Tibial nerve (tissue), 4 donors: ENCODE results near the gene LEFTY1. TPM values are rescaled to one million over a fixed set of nuclear protein-coding genes. Genes with fewer than 3 reads are reported as not detected.
A peak's percentile ranks its signal among the peaks of the same experiment; 100 is the strongest.

ENCODE experiments used
- DNase-seq, 2 donors: peaks; one replicate each; pipeline ENCODE4 v3.0.0-alpha.2; 2019; ENCODE audit warnings: low spot score in 2 of 2
- H3K27ac ChIP-seq, 4 donors: fragments of 200-600 bp; sonication (generic) in 3 of 4; one replicate each; pipeline ENCODE4 v1.5.1; 2017 to 2019; ENCODE audit warnings: mild to moderate bottlenecking in 1 of 4
- H3K27me3 ChIP-seq, 2 donors: fragments of 200-600 bp; sonication (generic) in 1 of 2; one replicate each; pipeline versions ENCODE4 v1.5.1 to v1.6.0; 2017 to 2019
- H3K36me3 ChIP-seq, 3 donors: fragments of 200-600 bp; sonication (generic); one replicate each; pipeline ENCODE4 v1.5.1; 2018 to 2019
- H3K4me1 ChIP-seq, 4 donors: fragments of 200-600 bp; sonication (generic) in 3 of 4; one replicate each; pipeline ENCODE4 v1.5.1; 2017 to 2019
- H3K4me3 ChIP-seq, 4 donors: fragments of 200-600 bp; sonication (generic) in 3 of 4; one replicate each; pipeline ENCODE4 v1.5.1; 2017 to 2019; ENCODE audit warnings: mild to moderate bottlenecking in 1 of 4, moderate library complexity in 1 of 4
- H3K9me3 ChIP-seq, 4 donors: fragments of 200-600 bp; sonication (generic) in 3 of 4; one replicate each; pipeline ENCODE4 v1.5.1; 2017 to 2019
- EP300 ChIP-seq, 2 donors: sonication (generic); formaldehyde crosslinking; IDR thresholded peaks; one replicate each; pipeline ENCODE4 v1.6.1; 2017; ENCODE audit warnings: antibody characterized with exemption in 2 of 2, mild to moderate bottlenecking in 1 of 2
- POLR2A ChIP-seq, 2 donors: fragments of 450-650 bp; IDR thresholded peaks; one replicate each; pipeline ENCODE4 v1.6.1; 2017; ENCODE audit warnings: antibody characterized with exemption in 2 of 2, mild to moderate bottlenecking in 2 of 2, moderate library complexity in 2 of 2
- WGBS, 2 donors: methylation state at CpG; one replicate each; pipeline ENCODE4 v1.1.5; 2018; 5-methylcytosine and 5-hydroxymethylcytosine counted together
- total RNA-seq, 4 donors: library from RNA; depleted of rRNA; stranded (reverse); fragments of >200 nt; gene quantifications; one replicate each; pipeline ENCODE4 v1.1.0, GENCODE V29; 2016
- TF ChIP-seq, protein P1 (sequence below), 5 experiments: fragments of 200-600 bp in 3 of 5; fragments of 450-650 bp in 2 of 5; sonication (generic) in 3 of 5; IDR thresholded peaks; one replicate each; pipeline ENCODE4 v1.5.1; 2016 to 2019; ENCODE audit warnings: antibody characterized with exemption in 5 of 5, mild to moderate bottlenecking in 3 of 5, moderate library complexity in 2 of 5

Gene LEFTY1
- total RNA-seq, 4 donors from 2014 or later: 0.20 TPM; not detected in 3

DNA sequence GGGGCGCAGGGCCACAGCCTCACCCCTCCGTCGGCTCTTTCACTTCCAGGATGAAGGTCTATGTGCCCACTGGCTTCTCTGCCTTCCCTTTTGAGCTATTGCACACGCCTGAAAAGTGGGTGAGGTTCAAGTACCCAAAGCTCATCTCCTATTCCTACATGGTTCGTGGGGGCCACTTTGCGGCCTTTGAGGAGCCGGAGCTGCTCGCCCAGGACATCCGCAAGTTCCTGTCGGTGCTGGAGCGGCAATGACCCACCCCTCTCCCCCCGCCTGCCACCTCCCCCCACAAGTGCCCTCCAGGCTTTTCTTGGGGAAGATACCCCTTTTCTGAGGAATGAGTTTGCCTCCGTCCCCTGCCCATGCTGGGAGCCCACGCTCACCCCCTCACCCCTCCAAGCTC is 43.8 kb downstream of the LEFTY1 start:
- Histone ChIP-seq H3K36me3 (peaks cover 0 to 97% (median 12%) of the 10 kb centered on the region in 3 donors), H3K27ac (peak overlapping the region in 2 of 4 donors; percentile 17 to 29), H3K4me3 (no peak overlapping the region), H3K27me3 (no peaks in the 10 kb centered on the region), H3K9me3 (no peaks in the 10 kb centered on the region), H3K4me1 (peaks cover 0 to 23% (median 7%) of the 10 kb centered on the region in 4 donors)
- TF ChIP-seq, protein P1, sequence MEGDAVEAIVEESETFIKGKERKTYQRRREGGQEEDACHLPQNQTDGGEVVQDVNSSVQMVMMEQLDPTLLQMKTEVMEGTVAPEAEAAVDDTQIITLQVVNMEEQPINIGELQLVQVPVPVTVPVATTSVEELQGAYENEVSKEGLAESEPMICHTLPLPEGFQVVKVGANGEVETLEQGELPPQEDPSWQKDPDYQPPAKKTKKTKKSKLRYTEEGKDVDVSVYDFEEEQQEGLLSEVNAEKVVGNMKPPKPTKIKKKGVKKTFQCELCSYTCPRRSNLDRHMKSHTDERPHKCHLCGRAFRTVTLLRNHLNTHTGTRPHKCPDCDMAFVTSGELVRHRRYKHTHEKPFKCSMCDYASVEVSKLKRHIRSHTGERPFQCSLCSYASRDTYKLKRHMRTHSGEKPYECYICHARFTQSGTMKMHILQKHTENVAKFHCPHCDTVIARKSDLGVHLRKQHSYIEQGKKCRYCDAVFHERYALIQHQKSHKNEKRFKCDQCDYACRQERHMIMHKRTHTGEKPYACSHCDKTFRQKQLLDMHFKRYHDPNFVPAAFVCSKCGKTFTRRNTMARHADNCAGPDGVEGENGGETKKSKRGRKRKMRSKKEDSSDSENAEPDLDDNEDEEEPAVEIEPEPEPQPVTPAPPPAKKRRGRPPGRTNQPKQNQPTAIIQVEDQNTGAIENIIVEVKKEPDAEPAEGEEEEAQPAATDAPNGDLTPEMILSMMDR (IDR thresholded peaks at IDR 0.05): no peak
- no peak for TF ChIP-seq POLR2A (IDR thresholded peaks at IDR 0.05)
- no peak for TF ChIP-seq EP300 (IDR thresholded peaks at IDR 0.05)
- WGBS, 2 donors: 85 to 89% methylated on average over 14 of the region's 14 CpGs
- no peak for DNase-seq

DNA sequence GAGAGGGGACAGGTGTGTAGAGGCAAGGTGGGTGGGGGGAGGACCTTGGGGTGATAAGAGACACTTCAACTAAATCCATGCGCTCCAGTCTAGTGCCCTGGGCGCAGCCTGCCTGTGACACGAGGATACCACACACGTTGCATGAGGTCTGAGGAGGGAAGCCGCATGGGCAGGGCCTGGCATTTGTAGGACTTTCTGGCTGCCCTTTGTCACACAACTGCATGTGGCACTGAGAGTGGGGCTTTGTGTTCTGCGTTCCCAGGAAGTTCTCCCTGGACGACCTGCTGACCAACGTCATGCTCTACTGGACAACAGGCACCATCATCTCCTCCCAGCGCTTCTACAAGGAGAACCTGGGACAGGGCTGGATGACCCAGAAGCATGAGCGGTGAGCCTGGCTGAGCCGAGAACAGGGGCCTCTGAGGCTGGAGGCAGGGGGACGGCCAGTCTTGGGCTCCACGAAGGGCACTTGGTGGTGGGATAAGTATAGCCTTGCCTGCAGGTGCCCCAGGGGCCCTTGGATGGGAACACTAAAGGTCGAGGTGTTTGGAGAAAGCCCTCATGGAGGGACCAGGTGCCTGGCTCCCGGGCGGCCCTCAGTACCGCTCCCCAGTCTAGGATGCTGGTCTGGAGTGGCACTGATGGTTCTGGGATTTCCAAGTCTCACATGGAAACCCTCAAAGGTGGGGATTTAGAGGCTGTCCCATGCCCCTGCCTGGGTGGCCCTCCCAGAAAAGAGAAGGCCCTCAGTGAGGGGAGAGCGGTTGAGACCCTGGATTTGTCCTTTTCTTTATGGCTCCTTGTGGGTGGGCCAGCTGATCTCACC is 44.5 kb downstream of the LEFTY1 start:
- no peak for DNase-seq
- TF ChIP-seq, protein P1 (IDR thresholded peaks at IDR 0.05): no peak
- no peak for TF ChIP-seq POLR2A (IDR thresholded peaks at IDR 0.05)
- no peak for TF ChIP-seq EP300 (IDR thresholded peaks at IDR 0.05)
- H3K9me3 ChIP-seq: no peaks in the 10 kb centered on the region
- no peaks in the 10 kb centered on the region for H3K27me3 ChIP-seq
- H3K36me3 ChIP-seq: peaks cover 0 to 97% (median 12%) of the 10 kb centered on the region in 3 donors
- 79 to 87% methylated on average over 16 to 18 of the region's 18 CpGs for WGBS, 2 donors
- peaks cover 0 to 18% (median 7%) of the 10 kb centered on the region in 4 donors for H3K4me1 ChIP-seq
- no peak overlapping the region for H3K27ac ChIP-seq
- no peak overlapping the region for H3K4me3 ChIP-seq

DNA sequence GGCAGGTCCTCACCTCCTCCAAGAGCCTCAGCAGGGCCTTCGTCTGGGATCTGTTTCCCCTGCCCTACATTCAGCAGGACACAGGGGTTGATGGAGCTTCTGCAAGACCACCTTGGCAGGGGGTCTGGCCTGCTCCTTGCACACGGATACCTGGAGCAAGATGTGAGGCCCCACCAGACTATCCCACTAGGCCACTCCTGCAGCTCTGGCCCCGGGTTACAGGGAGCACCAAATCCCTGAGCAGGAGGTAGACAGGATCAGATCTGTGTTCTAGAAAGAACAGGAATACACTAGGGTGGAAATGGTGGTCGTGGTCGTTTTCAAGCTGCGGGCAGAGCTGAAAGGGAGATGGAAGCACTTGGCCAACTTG is 45.5 kb downstream of the LEFTY1 start:
- H3K9me3 ChIP-seq: no peaks in the 10 kb centered on the region
- no peak overlapping the region for H3K27ac ChIP-seq
- DNase-seq: no peak
- no peaks in the 10 kb centered on the region for H3K27me3 ChIP-seq
- peaks cover 0 to 12% (median 4%) of the 10 kb centered on the region in 4 donors for H3K4me1 ChIP-seq
- H3K4me3 ChIP-seq: no peak overlapping the region
- no peak for TF ChIP-seq EP300 (IDR thresholded peaks at IDR 0.05)
- TF ChIP-seq, protein P1 (IDR thresholded peaks at IDR 0.05): no peak
- no peak for TF ChIP-seq POLR2A (IDR thresholded peaks at IDR 0.05)
- 74 to 85% methylated on average over 6 of the region's 6 CpGs for WGBS, 2 donors
- H3K36me3 ChIP-seq: peaks cover 0 to 97% (median 12%) of the 10 kb centered on the region in 3 donors

DNA sequence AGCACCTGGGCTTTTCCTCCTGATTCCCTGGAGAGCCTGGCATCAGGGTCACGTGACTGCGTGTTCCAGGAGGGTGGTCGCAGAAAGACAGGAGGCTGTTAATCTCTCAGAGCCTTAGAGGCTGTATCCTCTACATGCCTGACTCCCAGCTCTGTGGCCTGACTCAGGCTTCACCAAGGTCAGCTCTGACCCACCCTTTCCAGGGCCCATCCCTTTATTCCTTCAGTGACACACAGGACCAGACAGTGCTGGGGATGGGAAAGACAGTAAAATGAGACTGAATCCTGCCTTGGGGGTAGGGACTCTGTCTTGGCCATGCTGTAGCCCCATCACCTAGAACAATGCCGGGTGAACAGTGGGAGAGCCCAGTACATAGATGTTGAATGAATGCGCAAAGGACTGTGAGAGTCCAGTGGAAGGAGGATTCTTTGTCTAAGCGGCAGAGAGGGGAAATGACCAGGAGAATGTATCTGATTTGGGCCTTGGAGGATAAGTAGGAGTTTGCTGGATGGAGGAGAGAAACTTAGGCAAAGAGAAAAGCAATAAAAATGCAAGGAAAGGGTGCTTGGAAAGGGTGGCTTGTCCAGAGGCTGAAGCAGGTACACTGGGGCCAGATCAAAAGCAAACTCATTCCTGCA is 46.0 kb downstream of the LEFTY1 start:
- H3K27me3 ChIP-seq: no peaks in the 10 kb centered on the region
- peaks cover 0 to 97% (median 12%) of the 10 kb centered on the region in 3 donors for H3K36me3 ChIP-seq
- WGBS, 2 donors: 87 to 95% methylated on average over 6 of the region's 6 CpGs
- DNase-seq: no peak
- H3K4me1 ChIP-seq: peaks cover 0 to 12% (median 3%) of the 10 kb centered on the region in 4 donors
- H3K27ac ChIP-seq: no peak overlapping the region
- no peaks in the 10 kb centered on the region for H3K9me3 ChIP-seq
- TF ChIP-seq, protein P1 (IDR thresholded peaks at IDR 0.05): no peak
- TF ChIP-seq EP300 (IDR thresholded peaks at IDR 0.05) (no peak), POLR2A (IDR thresholded peaks at IDR 0.05) (no peak)
- no peak overlapping the region for H3K4me3 ChIP-seq

DNA sequence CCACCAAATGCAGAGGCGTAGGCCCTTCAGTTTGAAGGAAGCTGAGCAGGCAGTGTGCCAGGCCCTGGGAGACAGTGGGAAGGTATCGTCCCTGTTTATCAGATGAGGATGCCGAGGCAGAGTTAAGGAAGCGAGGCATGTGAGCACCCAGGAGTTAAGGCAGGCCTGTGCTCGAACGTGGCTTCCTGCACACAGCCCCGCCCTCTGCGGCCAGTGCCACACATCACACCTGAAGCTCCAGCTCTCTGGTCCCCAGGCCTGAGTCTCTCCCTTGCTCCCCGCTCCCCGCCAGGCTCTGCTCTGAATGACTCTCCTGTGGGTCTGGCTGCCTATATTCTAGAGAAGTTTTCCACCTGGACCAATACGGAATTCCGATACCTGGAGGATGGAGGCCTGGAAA is 46.9 kb downstream of the LEFTY1 start:
- 90 to 94% methylated on average over 12 of the region's 12 CpGs for WGBS, 2 donors
- H3K4me3 ChIP-seq: no peak overlapping the region
- H3K27ac ChIP-seq: no peak overlapping the region
- no peaks in the 10 kb centered on the region for H3K27me3 ChIP-seq
- no peaks in the 10 kb centered on the region for H3K9me3 ChIP-seq
- peaks cover 0 to 96% (median 12%) of the 10 kb centered on the region in 3 donors for H3K36me3 ChIP-seq
- DNase-seq: no peak
- H3K4me1 ChIP-seq: peaks cover 0 to 12% (median 0%) of the 10 kb centered on the region in 4 donors
- TF ChIP-seq, protein P1 (IDR thresholded peaks at IDR 0.05): no peak
- TF ChIP-seq EP300 (IDR thresholded peaks at IDR 0.05): no peak
- no peak for TF ChIP-seq POLR2A (IDR thresholded peaks at IDR 0.05)
